HG03108 (cell line): ENCODE results near the gene LKAAEAR1.

Experiments used
- ATAC-seq: cut with Tn5 transposase; IDR thresholded peaks from one replicate; pipeline ENCODE4 v1.9.1; 2021; ENCODE audit warnings: moderate library complexity; ENCODE audit not compliant: unreplicated experiment

Gene LKAAEAR1

DNA sequence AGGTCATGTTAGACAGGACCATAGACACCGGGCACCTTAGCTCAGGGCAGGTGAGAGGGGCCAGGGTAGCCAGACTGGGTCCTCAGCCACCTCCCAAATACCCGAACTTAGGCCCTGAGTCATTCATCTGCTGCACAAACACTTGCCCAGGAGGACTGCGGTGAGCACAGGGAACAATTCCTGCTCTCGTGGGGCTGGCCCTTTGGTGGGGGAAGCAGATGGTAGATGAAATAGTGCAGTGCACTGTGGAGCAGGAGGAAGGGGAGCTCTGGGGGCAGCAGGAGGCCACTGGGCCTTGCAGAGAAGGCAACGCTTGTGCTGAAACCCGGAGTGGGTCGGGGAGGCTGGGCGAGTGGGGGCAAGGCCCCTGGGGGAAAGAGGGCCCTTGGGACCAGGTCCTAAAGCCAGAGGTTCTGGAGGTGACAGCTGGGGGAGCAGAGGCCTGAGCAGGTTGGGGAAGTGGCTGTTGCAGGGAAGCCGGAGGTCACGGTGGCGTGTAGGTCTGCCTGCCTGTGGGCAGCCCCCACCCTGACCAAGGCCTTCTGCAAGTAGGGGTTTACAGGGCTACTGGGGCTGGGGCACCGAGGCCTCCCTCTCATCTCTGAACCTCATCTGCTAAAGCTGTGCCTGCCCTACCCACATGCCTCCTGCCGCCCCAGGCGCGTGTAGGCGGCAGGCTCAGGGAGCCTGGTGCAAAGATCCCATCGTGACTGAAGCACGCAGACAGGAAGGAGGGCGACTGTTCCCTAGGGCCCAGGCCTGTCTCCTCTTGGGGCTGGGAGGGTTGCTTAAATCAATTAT lies 27.8 kb upstream of the LKAAEAR1 start:
- ATAC-seq, result no peak

DNA sequence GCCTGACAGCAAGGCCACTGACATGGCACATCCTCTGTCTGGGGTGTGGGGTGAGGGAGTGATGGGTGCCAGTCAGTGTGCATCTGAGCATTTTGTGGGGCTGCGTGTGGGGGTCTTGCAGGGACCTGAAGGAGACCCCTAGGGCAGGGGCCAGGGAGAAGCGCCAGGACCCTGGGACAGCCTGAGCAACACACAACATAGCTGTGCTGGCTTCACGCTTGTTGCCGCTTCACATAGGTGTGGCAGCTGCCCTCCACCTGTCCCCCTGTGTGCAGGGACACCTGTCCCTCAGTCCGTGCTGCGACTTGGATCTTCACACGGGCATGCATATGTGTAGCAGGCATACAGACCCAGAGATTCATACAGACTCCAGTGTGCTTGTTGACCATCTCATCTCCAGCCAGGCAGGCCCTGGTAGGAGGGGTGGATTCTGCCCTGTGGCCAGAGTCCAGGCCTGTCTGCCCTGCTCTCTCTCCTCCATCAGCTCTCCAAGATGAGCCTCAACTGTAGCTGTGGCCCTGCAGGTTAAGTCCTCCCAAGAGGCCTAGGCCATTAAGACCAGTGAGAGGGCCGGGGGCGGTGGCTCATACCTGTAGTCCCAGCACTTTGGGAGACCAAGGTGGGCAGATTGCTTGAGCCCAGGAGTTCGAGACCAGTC lies 26.3 kb upstream of the LKAAEAR1 start:
- ATAC-seq, result no peak

- no peak for ATAC-seq
Observed at GRCh38 chr20:64109831-64110391, 25.7 kb upstream of the LKAAEAR1 start.

- no peak for ATAC-seq
Observed at GRCh38 chr20:64108731-64109681, 24.8 kb upstream of the LKAAEAR1 start.

DNA sequence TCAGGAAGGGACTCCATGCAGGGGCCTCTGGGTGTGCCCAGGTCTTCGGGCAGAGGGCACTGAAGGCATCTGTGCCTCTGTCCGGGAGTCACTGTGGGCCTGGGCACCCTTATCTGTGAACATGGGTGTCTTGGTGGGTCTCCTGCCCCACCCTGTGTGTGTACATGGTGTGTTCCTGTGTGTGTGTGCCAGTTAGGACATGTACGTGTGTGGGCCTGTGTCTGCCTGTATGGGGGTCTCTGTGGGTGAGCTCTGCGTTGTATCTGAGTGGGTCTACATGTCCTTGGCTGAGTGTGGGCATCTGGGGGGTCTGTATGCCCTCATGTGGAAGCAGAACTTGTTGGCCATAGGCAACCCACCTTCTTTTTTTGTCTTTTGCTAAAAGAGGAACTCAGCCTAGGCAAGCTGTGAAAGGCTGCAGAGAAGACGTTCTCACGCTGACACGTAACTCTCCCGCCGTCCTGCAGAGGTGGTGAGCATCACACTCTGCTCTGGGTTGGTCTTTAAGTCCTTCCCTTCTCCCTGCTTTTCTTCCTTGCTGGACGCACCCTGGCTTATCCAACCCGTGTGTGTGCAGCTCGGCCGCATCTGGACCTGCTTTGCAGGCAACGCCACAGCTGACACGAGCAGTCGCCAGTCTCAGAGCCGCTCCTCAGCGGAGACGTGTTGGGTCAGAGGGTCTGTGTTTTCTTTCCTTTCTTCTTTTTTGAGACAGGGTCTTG lies 23.7 kb upstream of the LKAAEAR1 start:
- ATAC-seq, result no peak

DNA sequence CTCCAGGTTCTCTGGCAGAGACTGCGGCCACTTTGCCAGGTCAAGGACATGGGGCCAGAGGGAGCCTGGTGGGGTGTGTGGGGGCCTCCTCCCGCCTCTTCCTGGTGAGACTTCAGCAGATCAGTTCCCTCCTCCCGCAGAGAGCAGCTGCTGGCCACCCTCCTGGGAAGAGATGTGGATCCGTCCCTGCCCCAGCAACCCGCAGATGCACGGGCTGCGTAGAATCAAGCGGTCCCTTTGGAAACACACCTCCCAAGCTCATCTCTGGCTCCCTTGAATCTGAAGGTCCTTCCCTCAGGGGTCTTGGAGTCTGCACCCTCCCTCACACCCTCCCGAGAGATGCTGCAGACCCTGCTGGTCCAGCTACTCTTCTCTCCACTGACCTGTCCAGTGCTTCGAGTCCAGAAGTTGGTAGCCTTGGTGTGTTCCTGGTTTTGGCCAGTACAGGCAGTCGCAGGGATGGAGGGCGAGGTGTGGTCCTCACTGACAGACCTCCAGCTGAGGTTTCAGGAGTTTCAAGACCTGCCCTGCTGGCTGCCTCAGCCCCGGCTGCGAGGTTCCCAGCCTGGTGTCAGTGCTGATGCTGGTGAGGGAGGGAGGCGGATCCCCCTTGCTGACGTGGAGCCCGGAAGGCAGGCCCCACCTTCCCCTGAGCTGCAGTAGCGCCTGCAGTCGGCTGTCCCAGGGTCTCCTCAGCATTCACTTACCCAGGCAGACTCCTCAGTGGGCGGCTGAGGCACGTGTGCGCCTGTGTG lies 23.0 kb upstream of the LKAAEAR1 start, which contains the start of gene NPBWR2:
Gene NPBWR2 (minus strand): TSS at position 585 of the 755 bp plus-strand sequence. CDS start 734 bp downstream, outside the sequence.
- ATAC-seq, result no peak

GRCh38 chr20:64106435-64106961 lies 22.3 kb upstream of the LKAAEAR1 start:
- no peak for ATAC-seq

GRCh38 chr20:64105846-64106434 lies 21.7 kb upstream of the LKAAEAR1 start:
- ATAC-seq, result no peak

GRCh38 chr20:64104667-64105451 lies 20.7 kb upstream of the LKAAEAR1 start:
- no peak for ATAC-seq

DNA sequence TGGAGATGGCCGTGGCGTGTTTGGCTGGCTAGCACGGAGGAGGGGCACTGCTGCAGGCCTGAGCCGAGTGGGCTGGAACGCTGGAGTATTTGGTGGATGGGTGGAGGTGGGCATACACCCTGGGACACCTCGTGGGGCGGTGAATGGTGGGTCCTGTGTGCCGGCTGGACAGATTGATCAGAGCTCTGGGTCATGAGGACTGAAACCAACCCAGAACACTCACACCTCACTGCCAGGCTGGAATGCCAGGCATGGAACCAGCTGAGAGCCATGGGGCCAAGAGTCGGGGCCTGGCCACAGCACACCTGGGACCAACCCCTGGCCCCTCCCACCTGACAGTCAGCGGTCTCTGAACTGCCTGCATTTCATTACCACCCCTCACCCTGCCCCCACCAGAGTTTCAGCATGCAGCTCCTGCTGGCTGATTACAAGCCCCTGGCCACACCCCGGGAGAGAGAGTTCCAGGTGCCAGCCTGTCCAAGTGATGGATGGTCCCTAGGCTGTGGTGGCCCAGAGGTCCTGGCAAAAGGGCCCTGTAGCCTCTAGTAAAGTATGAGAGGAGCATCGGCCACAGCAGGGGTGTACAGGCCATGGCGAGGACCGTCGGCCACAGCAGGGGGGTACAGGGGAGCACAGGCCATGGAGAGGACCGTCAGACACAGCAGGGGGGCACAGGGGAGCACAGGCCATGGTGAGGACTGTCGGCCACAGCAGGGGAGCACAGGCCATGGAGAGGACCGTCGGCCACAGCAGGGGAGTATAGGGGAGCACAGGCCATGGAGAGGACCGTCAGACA lies 19.9 kb upstream of the LKAAEAR1 start:
- ATAC-seq, result no peak

DNA sequence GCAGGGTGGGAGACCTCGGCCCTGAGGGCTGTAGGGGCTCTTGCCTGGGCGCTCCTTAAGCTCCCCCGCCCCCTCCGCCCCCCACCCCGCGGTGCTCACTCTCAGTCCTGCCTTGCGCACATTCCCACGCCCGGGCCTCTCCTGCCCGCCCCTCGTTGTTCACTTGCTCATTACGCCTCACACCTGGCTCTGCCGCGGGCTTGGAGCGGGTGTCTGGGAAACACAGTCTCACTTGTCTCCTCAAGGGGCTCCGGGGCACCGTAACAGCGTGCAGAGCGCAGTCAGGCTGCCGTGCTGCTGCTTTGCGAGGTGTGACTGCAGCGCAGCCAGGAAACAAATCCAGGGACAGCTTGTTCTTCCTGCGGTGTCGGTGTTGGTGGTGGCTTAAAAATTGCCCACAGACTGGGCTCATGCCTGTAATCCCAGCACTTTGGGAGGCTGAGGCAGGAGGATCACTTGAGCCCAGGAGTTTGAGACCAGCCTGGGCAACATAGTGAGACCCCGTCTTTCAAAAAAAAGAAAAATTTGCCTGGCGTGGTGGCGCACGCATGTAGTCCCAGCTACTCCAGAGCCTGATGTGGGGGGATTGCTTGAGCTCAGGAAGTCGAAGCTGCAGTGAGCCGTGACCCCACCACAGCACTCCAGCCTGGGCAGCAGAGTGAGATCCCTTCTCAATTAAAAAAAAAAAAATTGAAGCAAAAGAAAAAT lies 18.6 kb upstream of the LKAAEAR1 start:
- no peak for ATAC-seq

DNA sequence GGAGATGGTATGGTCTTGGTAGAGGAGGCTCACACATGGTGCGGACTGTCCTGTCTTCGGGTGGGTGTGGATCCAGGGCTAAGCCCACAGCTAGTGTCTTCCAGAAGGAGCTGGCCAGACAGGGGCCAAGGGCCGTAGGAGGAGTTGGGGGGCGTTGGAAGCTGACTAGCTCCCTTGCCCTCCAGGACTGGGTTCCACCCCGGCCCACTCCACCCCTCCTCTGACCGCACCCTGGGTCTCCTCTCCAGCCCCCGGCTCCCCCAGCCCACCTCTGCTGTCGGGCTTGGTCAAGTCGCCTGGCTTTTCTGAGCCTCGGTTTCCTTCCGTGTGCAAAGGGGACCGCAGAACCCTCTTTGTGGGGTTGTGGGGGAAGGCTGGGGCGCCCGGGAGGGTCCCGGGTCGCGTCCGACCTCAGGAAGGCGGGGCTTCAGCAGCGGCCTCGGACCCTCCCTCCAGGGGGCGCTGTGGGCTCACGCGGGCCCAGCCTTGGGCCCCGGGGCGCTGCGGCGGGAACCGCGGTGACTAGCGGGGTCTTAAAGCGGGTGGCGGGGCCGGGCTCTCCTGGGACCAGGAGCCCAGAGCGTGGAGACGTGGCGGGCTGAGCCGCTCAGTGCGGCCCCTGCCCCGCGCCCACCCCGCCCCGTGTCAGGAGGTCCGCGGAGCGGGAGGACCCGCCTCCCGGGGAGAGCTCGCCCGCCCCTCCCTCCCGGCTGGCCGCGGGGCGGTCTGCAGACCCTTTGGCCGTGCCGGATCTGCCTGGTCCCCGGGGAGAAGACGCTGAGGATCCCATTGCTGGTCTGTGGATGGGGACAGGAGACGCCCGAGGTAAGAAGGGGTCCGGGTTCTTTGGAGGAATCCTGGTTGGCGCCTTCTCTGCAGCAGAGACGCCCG lies 17.8 kb upstream of the LKAAEAR1 start:
- ATAC-seq, result no peak

DNA sequence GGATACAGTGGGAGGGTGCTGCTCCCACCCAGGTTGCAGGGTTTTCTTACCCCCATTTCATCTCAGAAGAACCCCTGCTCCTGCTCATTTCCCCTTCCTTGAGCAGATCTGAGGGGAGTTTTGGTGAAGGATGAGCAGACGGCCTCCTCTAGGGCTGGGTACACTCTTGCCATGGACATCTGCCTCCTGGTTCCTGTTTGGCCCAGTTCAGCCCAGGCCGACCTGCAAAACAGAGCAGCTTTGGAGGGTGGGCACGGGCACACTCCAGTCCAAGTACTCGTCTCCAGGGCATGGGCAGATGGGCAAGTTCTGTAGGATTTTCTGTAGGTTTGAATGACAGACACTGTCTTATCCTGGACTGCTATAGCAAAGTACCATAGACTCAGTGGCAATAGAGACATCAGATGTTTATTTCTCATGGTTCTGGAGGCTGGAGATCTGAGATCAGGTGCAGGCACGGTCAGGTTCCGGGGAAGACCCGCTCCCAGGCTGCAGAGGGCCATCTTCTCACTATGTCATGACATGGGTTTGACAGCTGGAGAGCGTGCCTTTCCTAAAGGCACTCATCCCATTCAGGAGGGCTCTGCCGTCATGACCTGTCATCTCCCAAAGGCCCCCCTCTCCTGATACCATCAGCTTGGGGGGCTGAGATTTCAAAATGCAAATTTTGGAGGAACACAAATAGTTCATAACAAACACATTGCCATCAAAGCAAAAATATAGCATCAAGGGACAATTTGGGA lies 16.9 kb upstream of the LKAAEAR1 start:
- ATAC-seq, result no peak

- no peak for ATAC-seq
Observed at GRCh38 chr20:64100566-64100888, 16.3 kb upstream of the LKAAEAR1 start.

DNA sequence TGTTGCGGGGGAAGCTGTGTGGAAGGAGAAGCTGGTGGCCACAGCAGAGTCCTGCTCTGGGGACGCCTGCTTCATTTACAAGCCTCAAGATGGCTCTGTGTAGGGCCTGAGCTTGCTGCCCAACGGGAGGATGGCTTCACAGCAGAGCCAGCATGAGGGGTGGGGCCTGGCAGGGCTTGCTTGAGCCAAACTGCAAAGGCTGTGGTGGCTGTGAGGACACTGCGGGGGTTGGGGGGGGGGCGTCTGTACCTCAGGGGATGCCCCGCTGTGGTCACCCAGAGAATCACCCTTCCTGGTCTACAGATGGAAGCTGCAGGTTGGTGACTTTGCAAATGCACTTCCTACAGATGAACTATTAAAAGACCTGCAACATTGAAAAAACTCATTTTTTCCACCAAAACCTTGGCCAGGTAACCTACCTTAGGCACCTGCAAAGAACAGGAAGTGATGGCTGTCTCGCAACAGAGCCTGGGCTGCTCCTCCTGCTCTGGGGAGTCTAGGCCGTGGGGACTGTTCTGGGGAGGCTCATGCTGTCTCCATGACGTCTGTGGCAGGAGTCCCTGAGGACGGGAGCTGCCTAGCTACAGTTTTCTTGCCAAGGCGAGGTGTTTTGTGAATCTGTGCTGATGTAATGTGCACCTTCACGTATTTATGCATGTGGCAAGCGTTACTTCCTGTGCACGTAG lies 15.8 kb upstream of the LKAAEAR1 start:
- no peak for ATAC-seq
